Measurements from ENCODE around the gene PTPRD. TPM values are rescaled to one million over a fixed set of nuclear protein-coding genes. Genes with fewer than 3 reads are reported as not detected.

Gene PTPRD
- total RNA-seq, 1 donor, result 26.3 TPM

DNA sequence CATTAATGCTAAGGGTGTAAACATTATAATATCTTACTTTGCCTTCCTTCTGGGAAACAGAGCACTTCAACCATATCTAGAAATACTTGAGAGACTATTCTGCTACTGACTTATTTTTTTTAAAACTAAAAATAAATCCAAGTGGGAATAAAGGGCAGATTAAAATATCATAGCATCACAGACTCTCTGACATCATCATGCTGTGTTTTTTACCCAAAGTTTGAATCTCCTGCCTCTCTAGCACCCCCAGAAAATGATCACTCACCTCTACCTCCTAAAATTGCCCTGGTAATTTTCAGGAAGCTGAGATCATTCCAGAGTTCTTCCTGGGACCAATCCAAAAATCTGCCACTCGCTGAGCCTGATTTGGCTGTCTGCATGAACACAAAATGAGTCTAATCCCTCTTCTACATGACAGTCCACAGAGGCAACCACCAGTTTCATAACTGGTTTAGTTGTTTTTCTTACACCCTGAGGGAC is 1999.4 kb downstream of the PTPRD start:
- no peak overlapping the region for H3K4me3 ChIP-seq (ENCODE audit: low read depth, low read length)
- no peak for DNase-seq (ENCODE audit: low read depth)

GRCh38 chr9:8611153-8611552 is 2001.6 kb downstream of the PTPRD start:
- no peak for TF ChIP-seq CTCF (IDR thresholded peaks at IDR 0.05; ENCODE audit: insufficient read depth, low read depth, low read length)
- DNase-seq (ENCODE audit: low read depth), result no peak

More for the DNA sequence above, 1999.4 kb downstream of the PTPRD start:
- no peak for TF ChIP-seq CTCF (IDR thresholded peaks at IDR 0.05; ENCODE audit: insufficient read depth, low read depth, low read length)

GRCh38 chr9:8610256-8610655 is 2002.5 kb downstream of the PTPRD start:
- no peak for DNase-seq (ENCODE audit: low read depth)
- H3K4me3 ChIP-seq (ENCODE audit: low read depth, low read length), result no peak overlapping the region
- no peak for TF ChIP-seq CTCF (IDR thresholded peaks at IDR 0.05; ENCODE audit: insufficient read depth, low read depth, low read length)

More at GRCh38 chr9:8611153-8611552, 2001.6 kb downstream of the PTPRD start:
- H3K4me3 ChIP-seq (ENCODE audit: low read depth, low read length), result no peak overlapping the region

- DNase-seq (ENCODE audit: low read depth), result no peak
- no peak for TF ChIP-seq CTCF (IDR thresholded peaks at IDR 0.05; ENCODE audit: insufficient read depth, low read depth, low read length)
- H3K4me3 ChIP-seq (ENCODE audit: low read depth, low read length), result no peak overlapping the region
Observed at GRCh38 chr9:8605096-8605495, 2007.7 kb downstream of the PTPRD start.

- TF ChIP-seq CTCF (IDR thresholded peaks at IDR 0.05; ENCODE audit: insufficient read depth, low read depth, low read length), result no peak
- no peak overlapping the region for H3K4me3 ChIP-seq (ENCODE audit: low read depth, low read length)
- no peak for DNase-seq (ENCODE audit: low read depth)
Observed at GRCh38 chr9:8604201-8604600, 2008.6 kb downstream of the PTPRD start.

DNA sequence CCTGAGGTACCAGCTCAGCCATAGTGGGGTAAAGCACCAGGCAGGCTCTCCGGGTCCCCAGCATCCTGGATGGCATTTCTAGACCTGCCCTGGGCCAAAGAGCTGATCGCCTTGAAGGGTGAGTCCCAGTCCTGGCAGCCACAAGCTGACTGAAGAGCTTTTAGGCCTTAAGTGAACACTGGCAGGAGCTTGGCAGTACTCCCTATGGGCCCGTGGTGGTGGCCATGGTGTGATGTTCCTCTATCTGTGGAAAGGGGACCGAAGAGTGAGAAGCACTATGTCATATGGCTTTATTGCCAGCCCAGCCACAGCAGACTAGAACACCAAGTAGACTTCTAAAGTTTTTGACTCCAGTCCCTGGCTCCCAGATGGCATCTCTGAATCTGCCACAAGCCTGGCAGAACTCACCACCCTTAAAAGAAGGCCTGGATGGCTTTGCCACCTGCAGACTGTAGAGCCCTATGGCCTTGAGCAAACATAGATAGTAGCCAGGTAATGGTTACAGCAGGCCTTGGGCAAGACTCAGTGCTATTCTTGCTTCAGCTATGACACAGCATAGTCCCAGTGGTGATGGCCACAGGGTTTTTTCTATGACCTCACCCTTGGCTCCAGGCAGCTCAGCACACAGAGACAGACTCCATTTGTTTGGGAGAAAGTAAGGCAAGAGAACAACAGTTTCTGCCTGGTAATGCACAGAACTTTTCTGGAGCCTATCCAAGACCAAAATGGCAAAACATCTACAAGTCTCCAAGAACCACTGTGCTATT is 2011.7 kb downstream of the PTPRD start:
- H3K4me3 ChIP-seq (ENCODE audit: low read depth, low read length), result no peak overlapping the region
- DNase-seq (ENCODE audit: low read depth), result no peak
- no peak for TF ChIP-seq CTCF (IDR thresholded peaks at IDR 0.05; ENCODE audit: insufficient read depth, low read depth, low read length)

Data from fibroblast of villous mesenchyme (primary cell).